ENCODE data around the gene SRSF10. TPM values are rescaled to one million over a fixed set of nuclear protein-coding genes. Genes with fewer than 3 reads are reported as not detected.

Gene SRSF10
- total and polyA plus RNA-seq, 2 experiments from 2014 or later, result 196 to 275 TPM

DNA sequence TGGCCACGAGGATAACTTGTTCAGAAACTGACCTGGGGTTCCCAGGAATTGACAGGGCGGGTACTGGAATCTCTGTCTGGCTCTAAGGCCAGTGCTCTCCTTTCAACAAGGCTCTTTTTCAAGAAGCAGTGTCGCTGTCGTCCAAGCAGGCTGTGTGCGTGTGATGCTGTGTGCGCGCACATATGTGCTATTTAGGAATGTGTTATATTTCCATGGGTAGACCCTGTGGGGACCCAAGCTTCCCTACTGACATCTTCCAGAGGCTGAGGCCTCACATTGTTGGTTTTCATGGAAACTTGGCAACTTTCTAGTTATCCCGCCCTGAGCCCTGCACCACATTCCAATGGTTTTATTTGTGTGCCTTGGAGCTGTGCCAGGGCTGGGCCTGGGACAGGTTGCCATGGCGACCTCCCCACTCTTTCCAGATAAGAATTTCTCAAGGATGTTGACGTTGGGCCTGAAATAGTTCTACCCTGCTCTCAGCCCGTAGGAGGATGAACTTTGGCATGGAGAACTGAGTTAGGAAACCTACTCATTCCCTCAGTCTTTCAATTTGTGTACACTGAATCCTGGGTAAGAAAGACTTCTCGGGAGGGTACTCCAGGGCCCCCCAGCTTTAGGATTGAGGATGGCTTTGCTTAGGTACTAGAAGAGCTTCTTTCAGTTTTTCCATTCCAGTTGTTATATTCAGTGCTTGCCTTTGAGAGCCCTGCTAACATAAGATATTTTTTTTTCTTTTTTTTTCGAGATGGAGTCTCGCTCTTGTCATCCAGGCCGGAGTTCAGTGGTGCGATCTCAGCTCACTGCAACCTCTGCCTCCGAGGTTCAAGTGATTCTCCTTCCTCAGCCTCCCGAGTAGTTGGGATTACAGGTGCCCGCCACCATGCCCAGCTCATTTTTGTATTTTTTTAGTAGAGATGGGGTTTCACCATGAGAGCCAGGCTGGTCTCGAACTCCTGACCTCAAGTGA lies 38.8 kb upstream of the SRSF10 start:
- Mint-ChIP-seq H3K27me3 (ENCODE audit: insufficient read depth, low read depth, poor library complexity) (peaks cover 10% of the 10 kb centered on the region), H3K36me3 (ENCODE audit: low read depth) (no peaks in the 10 kb centered on the region), H3K9me3 (no peaks in the 10 kb centered on the region), H3K4me3 (no peak overlapping the region), H3K27ac (no peak overlapping the region), H3K4me1 (peaks cover 21% of the 10 kb centered on the region)
- peak; percentile 74 for DNase-seq (ENCODE audit: low spot score)
- Histone ChIP-seq H3K4me3 (no peak overlapping the region), H3K9me2 (ENCODE audit: insufficient read depth) (0 out of 2 replicates have a peak, but pooled peaks cover 4% of the 10 kb centered on the region), H3K4me1 (ENCODE audit: insufficient read depth) (peaks cover 16% of the 10 kb centered on the region; the same call in 1 of the 2 replicates), H2AFZ (peak overlapping the region; percentile 6; the same call in 1 of the 2 replicates), H4K20me1 (replicated peaks; ENCODE audit: insufficient read depth) (no peaks in the 10 kb centered on the region), H3K4me2 (no peak overlapping the region), H3K27ac (ENCODE audit: low read depth) (no peak overlapping the region), H3K79me2 (replicated peaks; ENCODE audit: insufficient read depth) (no peaks in the 10 kb centered on the region), H3K36me3 (ENCODE audit: insufficient read depth) (no peaks in the 10 kb centered on the region), H3K27me3 (ENCODE audit: insufficient read depth) (no peaks in the 10 kb centered on the region), H3F3A (replicated peaks; ENCODE audit: low read depth) (no peaks in the 10 kb centered on the region)
- TF ChIP-seq ZNF114 (CRISPR knock-in tag; IDR thresholded peaks at IDR 0.05), result no peak
- TF ChIP-seq, protein P1, sequence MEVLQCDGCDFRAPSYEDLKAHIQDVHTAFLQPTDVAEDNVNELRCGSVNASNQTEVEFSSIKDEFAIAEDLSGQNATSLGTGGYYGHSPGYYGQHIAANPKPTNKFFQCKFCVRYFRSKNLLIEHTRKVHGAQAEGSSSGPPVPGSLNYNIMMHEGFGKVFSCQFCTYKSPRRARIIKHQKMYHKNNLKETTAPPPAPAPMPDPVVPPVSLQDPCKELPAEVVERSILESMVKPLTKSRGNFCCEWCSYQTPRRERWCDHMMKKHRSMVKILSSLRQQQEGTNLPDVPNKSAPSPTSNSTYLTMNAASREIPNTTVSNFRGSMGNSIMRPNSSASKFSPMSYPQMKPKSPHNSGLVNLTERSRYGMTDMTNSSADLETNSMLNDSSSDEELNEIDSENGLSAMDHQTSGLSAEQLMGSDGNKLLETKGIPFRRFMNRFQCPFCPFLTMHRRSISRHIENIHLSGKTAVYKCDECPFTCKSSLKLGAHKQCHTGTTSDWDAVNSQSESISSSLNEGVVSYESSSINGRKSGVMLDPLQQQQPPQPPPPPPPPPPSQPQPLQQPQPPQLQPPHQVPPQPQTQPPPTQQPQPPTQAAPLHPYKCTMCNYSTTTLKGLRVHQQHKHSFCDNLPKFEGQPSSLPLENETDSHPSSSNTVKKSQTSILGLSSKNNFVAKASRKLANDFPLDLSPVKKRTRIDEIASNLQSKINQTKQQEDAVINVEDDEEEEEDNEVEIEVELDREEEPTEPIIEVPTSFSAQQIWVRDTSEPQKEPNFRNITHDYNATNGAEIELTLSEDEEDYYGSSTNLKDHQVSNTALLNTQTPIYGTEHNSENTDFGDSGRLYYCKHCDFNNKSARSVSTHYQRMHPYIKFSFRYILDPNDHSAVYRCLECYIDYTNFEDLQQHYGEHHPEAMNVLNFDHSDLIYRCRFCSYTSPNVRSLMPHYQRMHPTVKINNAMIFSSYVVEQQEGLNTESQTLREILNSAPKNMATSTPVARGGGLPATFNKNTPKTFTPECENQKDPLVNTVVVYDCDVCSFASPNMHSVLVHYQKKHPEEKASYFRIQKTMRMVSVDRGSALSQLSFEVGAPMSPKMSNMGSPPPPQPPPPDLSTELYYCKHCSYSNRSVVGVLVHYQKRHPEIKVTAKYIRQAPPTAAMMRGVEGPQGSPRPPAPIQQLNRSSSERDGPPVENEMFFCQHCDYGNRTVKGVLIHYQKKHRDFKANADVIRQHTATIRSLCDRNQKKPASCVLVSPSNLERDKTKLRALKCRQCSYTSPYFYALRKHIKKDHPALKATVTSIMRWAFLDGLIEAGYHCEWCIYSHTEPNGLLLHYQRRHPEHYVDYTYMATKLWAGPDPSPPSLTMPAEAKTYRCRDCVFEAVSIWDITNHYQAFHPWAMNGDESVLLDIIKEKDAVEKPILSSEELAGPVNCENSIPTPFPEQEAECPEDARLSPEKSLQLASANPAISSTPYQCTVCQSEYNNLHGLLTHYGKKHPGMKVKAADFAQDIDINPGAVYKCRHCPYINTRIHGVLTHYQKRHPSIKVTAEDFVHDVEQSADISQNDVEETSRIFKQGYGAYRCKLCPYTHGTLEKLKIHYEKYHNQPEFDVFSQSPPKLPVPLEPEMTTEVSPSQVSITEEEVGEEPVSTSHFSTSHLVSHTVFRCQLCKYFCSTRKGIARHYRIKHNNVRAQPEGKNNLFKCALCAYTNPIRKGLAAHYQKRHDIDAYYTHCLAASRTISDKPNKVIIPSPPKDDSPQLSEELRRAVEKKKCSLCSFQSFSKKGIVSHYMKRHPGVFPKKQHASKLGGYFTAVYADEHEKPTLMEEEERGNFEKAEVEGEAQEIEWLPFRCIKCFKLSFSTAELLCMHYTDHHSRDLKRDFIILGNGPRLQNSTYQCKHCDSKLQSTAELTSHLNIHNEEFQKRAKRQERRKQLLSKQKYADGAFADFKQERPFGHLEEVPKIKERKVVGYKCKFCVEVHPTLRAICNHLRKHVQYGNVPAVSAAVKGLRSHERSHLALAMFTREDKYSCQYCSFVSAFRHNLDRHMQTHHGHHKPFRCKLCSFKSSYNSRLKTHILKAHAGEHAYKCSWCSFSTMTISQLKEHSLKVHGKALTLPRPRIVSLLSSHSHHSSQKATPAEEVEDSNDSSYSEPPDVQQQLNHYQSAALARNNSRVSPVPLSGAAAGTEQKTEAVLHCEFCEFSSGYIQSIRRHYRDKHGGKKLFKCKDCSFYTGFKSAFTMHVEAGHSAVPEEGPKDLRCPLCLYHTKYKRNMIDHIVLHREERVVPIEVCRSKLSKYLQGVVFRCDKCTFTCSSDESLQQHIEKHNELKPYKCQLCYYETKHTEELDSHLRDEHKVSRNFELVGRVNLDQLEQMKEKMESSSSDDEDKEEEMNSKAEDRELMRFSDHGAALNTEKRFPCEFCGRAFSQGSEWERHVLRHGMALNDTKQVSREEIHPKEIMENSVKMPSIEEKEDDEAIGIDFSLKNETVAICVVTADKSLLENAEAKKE (CRISPR knock-in tag; IDR thresholded peaks at IDR 0.05), result no peak
- TF ChIP-seq NANOG (IDR thresholded peaks at IDR 0.05; ENCODE audit: borderline replicate concordance), result no peak
- TF ChIP-seq, protein P2, sequence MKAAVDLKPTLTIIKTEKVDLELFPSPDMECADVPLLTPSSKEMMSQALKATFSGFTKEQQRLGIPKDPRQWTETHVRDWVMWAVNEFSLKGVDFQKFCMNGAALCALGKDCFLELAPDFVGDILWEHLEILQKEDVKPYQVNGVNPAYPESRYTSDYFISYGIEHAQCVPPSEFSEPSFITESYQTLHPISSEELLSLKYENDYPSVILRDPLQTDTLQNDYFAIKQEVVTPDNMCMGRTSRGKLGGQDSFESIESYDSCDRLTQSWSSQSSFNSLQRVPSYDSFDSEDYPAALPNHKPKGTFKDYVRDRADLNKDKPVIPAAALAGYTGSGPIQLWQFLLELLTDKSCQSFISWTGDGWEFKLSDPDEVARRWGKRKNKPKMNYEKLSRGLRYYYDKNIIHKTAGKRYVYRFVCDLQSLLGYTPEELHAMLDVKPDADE (IDR thresholded peaks at IDR 0.05), result no peak
- TF ChIP-seq ZNF331 (CRISPR knock-in tag; IDR thresholded peaks at IDR 0.05; ENCODE audit: low read depth), result no peak
- no peak for TF ChIP-seq EZH2phosphoT487 (IDR thresholded peaks at IDR 0.05; ENCODE audit: unreplicated experiment)
- TF ChIP-seq JUNB (IDR thresholded peaks at IDR 0.05; ENCODE audit: unreplicated experiment), result no peak
- TF ChIP-seq, protein P3, sequence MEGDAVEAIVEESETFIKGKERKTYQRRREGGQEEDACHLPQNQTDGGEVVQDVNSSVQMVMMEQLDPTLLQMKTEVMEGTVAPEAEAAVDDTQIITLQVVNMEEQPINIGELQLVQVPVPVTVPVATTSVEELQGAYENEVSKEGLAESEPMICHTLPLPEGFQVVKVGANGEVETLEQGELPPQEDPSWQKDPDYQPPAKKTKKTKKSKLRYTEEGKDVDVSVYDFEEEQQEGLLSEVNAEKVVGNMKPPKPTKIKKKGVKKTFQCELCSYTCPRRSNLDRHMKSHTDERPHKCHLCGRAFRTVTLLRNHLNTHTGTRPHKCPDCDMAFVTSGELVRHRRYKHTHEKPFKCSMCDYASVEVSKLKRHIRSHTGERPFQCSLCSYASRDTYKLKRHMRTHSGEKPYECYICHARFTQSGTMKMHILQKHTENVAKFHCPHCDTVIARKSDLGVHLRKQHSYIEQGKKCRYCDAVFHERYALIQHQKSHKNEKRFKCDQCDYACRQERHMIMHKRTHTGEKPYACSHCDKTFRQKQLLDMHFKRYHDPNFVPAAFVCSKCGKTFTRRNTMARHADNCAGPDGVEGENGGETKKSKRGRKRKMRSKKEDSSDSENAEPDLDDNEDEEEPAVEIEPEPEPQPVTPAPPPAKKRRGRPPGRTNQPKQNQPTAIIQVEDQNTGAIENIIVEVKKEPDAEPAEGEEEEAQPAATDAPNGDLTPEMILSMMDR (conservative IDR thresholded peaks at IDR 0.05; ENCODE audit: low read depth in 2 of 2), result no peak
- TF ChIP-seq, protein P4, sequence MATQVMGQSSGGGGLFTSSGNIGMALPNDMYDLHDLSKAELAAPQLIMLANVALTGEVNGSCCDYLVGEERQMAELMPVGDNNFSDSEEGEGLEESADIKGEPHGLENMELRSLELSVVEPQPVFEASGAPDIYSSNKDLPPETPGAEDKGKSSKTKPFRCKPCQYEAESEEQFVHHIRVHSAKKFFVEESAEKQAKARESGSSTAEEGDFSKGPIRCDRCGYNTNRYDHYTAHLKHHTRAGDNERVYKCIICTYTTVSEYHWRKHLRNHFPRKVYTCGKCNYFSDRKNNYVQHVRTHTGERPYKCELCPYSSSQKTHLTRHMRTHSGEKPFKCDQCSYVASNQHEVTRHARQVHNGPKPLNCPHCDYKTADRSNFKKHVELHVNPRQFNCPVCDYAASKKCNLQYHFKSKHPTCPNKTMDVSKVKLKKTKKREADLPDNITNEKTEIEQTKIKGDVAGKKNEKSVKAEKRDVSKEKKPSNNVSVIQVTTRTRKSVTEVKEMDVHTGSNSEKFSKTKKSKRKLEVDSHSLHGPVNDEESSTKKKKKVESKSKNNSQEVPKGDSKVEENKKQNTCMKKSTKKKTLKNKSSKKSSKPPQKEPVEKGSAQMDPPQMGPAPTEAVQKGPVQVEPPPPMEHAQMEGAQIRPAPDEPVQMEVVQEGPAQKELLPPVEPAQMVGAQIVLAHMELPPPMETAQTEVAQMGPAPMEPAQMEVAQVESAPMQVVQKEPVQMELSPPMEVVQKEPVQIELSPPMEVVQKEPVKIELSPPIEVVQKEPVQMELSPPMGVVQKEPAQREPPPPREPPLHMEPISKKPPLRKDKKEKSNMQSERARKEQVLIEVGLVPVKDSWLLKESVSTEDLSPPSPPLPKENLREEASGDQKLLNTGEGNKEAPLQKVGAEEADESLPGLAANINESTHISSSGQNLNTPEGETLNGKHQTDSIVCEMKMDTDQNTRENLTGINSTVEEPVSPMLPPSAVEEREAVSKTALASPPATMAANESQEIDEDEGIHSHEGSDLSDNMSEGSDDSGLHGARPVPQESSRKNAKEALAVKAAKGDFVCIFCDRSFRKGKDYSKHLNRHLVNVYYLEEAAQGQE (IDR thresholded peaks at IDR 0.05; ENCODE audit: unreplicated experiment), result no peak
- no peak for TF ChIP-seq POLR2AphosphoS5 (IDR thresholded peaks at IDR 0.05; ENCODE audit: low read depth)
- no peak for TF ChIP-seq EZH2 (IDR thresholded peaks at IDR 0.05; ENCODE audit: low read depth, unreplicated experiment)
- no peak for TF ChIP-seq CREB1 (CRISPR knock-in tag; IDR thresholded peaks at IDR 0.05; ENCODE audit: low read depth)
- peak; percentile 81 for ATAC-seq

Data from GM23338 (cell line).